ENCODE measurements around the gene LRRC45.

The LRRC45 gene

GRCh38 chr17:82034371-82035011, 11.4 kb downstream of the LRRC45 start:
- TF ChIP-seq POLR2AphosphoS5 (IDR thresholded peaks at IDR 0.05; ENCODE audit: low read depth, low read length) (peak; percentile 33; the same call in 1 of the 2 replicates), REST (IDR thresholded peaks at IDR 0.05; ENCODE audit: insufficient read depth in 1 of 2, low read depth in 2 of 2, low read length in 2 of 2) (no peak), SIN3A (IDR thresholded peaks at IDR 0.05; ENCODE audit: borderline replicate concordance, insufficient read depth, low read length) (no peak)

- TF ChIP-seq FOXP2 (optimal IDR thresholded peaks at IDR 0.05; ENCODE audit: borderline replicate concordance, extremely low read depth, extremely low read length, insufficient read depth), result no peak
- TF ChIP-seq REST (IDR thresholded peaks at IDR 0.05; ENCODE audit: insufficient read depth in 1 of 2, low read depth in 2 of 2, low read length in 2 of 2), result no peak
- no peak for TF ChIP-seq POLR2AphosphoS5 (IDR thresholded peaks at IDR 0.05; ENCODE audit: low read depth, low read length)
- TF ChIP-seq SIN3A (IDR thresholded peaks at IDR 0.05; ENCODE audit: borderline replicate concordance, insufficient read depth, low read length), result no peak
- TF ChIP-seq TAF1 (IDR thresholded peaks at IDR 0.05; ENCODE audit: borderline replicate concordance, insufficient read depth, low read length), result no peak
Measured at GRCh38 chr17:82035488-82035887, 12.4 kb downstream of the LRRC45 start.

GRCh38 chr17:82035956-82036633, 13.0 kb downstream of the LRRC45 start:
- TF ChIP-seq SIN3A (IDR thresholded peaks at IDR 0.05; ENCODE audit: borderline replicate concordance, insufficient read depth, low read length) (no peak), REST (IDR thresholded peaks at IDR 0.05; ENCODE audit: insufficient read depth in 1 of 2, low read depth in 2 of 2, low read length in 2 of 2) (no peak)

- no peak for TF ChIP-seq FOXP2 (optimal IDR thresholded peaks at IDR 0.05; ENCODE audit: borderline replicate concordance, extremely low read depth, extremely low read length, insufficient read depth)
- no peak for TF ChIP-seq POLR2AphosphoS5 (IDR thresholded peaks at IDR 0.05; ENCODE audit: low read depth, low read length)
- TF ChIP-seq TAF1 (IDR thresholded peaks at IDR 0.05; ENCODE audit: borderline replicate concordance, insufficient read depth, low read length), result no peak
- no peak for TF ChIP-seq SIN3A (IDR thresholded peaks at IDR 0.05; ENCODE audit: borderline replicate concordance, insufficient read depth, low read length)
- TF ChIP-seq REST (IDR thresholded peaks at IDR 0.05; ENCODE audit: insufficient read depth in 1 of 2, low read depth in 2 of 2, low read length in 2 of 2), result no peak
Measured at GRCh38 chr17:82036634-82037091, 13.6 kb downstream of the LRRC45 start.
